ENCODE measurements around the gene NFATC1.

NFATC1 gene

GRCh38 chr18:79395761-79396404, at the start of gene NFATC1:
Gene NFATC1, plus strand, starts transcription at chr18:79395930. Its CDS starts 295 bp downstream, at chr18:79396225.
- peak in 1 of 2 donors; percentile 70 for DNase-seq (ENCODE audit: low read depth in 2 of 2)

- no peak for DNase-seq (ENCODE audit: low read depth in 2 of 2)
Observed at GRCh38 chr18:79345981-79346380, 49.7 kb upstream of the NFATC1 start.

- DNase-seq (ENCODE audit: low read depth in 2 of 2) = no peak
Observed at GRCh38 chr18:79348066-79348465, 47.7 kb upstream of the NFATC1 start.

GRCh38 chr18:79352432-79352831, 43.3 kb upstream of the NFATC1 start:
- DNase-seq (ENCODE audit: low read depth in 2 of 2) = no peak

- DNase-seq (ENCODE audit: low read depth in 2 of 2) = no peak
Observed at GRCh38 chr18:79353267-79353666, 42.5 kb upstream of the NFATC1 start.

- DNase-seq (ENCODE audit: low read depth in 2 of 2) = no peak
Observed at GRCh38 chr18:79354350-79354749, 41.4 kb upstream of the NFATC1 start.

- no peak for DNase-seq (ENCODE audit: low read depth in 2 of 2)
Observed at GRCh38 chr18:79355433-79356335, 40.0 kb upstream of the NFATC1 start.

GRCh38 chr18:79356435-79356834, 39.3 kb upstream of the NFATC1 start:
- DNase-seq (ENCODE audit: low read depth in 2 of 2) = no peak

GRCh38 chr18:79360933-79361332, 34.8 kb upstream of the NFATC1 start:
- no peak for DNase-seq (ENCODE audit: low read depth in 2 of 2)

GRCh38 chr18:79361766-79362522, 33.8 kb upstream of the NFATC1 start:
- DNase-seq (ENCODE audit: low read depth in 2 of 2) = no peak

- no peak for DNase-seq (ENCODE audit: low read depth in 2 of 2)
Observed at GRCh38 chr18:79365701-79366100, 30.0 kb upstream of the NFATC1 start.

- DNase-seq (ENCODE audit: low read depth in 2 of 2) = no peak
Observed at GRCh38 chr18:79366177-79367094, 29.3 kb upstream of the NFATC1 start.

- DNase-seq (ENCODE audit: low read depth in 2 of 2) = no peak
Observed at GRCh38 chr18:79367480-79367879, 28.2 kb upstream of the NFATC1 start.

- DNase-seq (ENCODE audit: low read depth in 2 of 2) = no peak
Observed at GRCh38 chr18:79367989-79368388, 27.7 kb upstream of the NFATC1 start.

- no peak for DNase-seq (ENCODE audit: low read depth in 2 of 2)
Observed at GRCh38 chr18:79368681-79369080, 27.0 kb upstream of the NFATC1 start.

GRCh38 chr18:79371561-79372121, 24.1 kb upstream of the NFATC1 start:
- no peak for DNase-seq (ENCODE audit: low read depth in 2 of 2)

- no peak for DNase-seq (ENCODE audit: low read depth in 2 of 2)
Observed at GRCh38 chr18:79372461-79372860, 23.3 kb upstream of the NFATC1 start.

GRCh38 chr18:79372991-79373390, 22.7 kb upstream of the NFATC1 start:
- DNase-seq (ENCODE audit: low read depth in 2 of 2) = no peak

GRCh38 chr18:79373736-79374135, 22.0 kb upstream of the NFATC1 start:
- DNase-seq (ENCODE audit: low read depth in 2 of 2) = no peak

GRCh38 chr18:79374408-79375171, 21.1 kb upstream of the NFATC1 start:
- no peak for DNase-seq (ENCODE audit: low read depth in 2 of 2)

Measured in stimulated activated CD4-positive, alpha-beta T cell treated with anti-CD3 and anti-CD28 coated beads, Interleukin-1b, Interleukin-23, amount 100 ng/mL, for 1 hour (primary cell).